HepG2 (cell line): ENCODE results near the gene ZIC2. TPM values are rescaled to one million over a fixed set of nuclear protein-coding genes. Genes with fewer than 3 reads are reported as not detected.

Source experiments
- ATAC-seq: fragments of 200-7000 bp; cut with Tn5 transposase; 3 replicates; pipeline ENCODE4 v1.9.1; 2020; ENCODE audit warnings: mild to moderate bottlenecking, moderate library complexity
- BruUV-seq: library from RNA; stranded (reverse); fragments of 400-500 nt; replicated peaks from 2 replicates; lab custom pipeline; 2021; lab: Mats Ljungman, UMichigan
- CTCF ChIA-PET: fragments of 300-600 bp; formaldehyde crosslinking; extraction: SDS; loops from one replicate; lab custom pipeline; 2021; ENCODE audit warnings: low total read pairs, inconsistent platforms, low intra/inter-chr PET ratio; lab: Yijun Ruan, JAX
- POLR2A ChIA-PET: fragments of 350-600 bp; sonication (Branson Sonifier 250); formaldehyde crosslinking; loops from one replicate; lab custom pipeline; 2020; ENCODE audit warnings: antibody characterized with exemption, inconsistent platforms; lab: Yijun Ruan, JAX
- DNase-seq: peaks from one replicate; pipeline ENCODE4 v3.0.0-alpha.2; 2015; ENCODE audit warnings: low spot score
- FAIRE-seq: peaks from 3 replicates; lab custom pipeline; 2011; peaks lifted over from hg19 to GRCh38; lab: Jason Lieb, UNC
- H2AFZ ChIP-seq: one replicate; pipeline ENCODE4 v1.6.1; 2011; ENCODE audit warnings: low read length, inconsistent platforms
- H3K27ac ChIP-seq: fragments of 300-600 bp; 3 replicates; pipeline ENCODE4 v1.8.0; 2011; ENCODE audit warnings: mixed run types, mild to moderate bottlenecking, mixed read lengths, low read length, inconsistent platforms; ENCODE audit not compliant: insufficient read depth; ENCODE audit errors: extremely low read length
- H3K27me3 ChIP-seq, 2 experiments: fragments of 200-600 bp in 1 of 2; 2 replicates in 1 of 2; 3 replicates in 1 of 2; pipeline versions ENCODE4 v1.6.0 to v1.8.0; 2011; ENCODE audit warnings: low read length in 2 of 2, mild to moderate bottlenecking in 2 of 2, moderate library complexity in 2 of 2, inconsistent platforms in 1 of 2; ENCODE audit not compliant: insufficient read depth in 2 of 2, control insufficient read depth in 1 of 2
- H3K36me3 ChIP-seq, 2 experiments: fragments of 200-600 bp in 1 of 2; replicated peaks in 1 of 2; 2 replicates in 1 of 2; 3 replicates in 1 of 2; pipeline versions ENCODE4 v1.5.1 to v1.8.0; 2011; ENCODE audit warnings: low read length in 2 of 2, inconsistent platforms in 1 of 2; ENCODE audit not compliant: insufficient read depth in 2 of 2, control insufficient read depth in 1 of 2
- H3K4me1 ChIP-seq: 2 replicates; pipeline ENCODE4 v1.5.1; 2012; ENCODE audit warnings: low read length, inconsistent platforms; ENCODE audit not compliant: insufficient read depth
- H3K4me2 ChIP-seq: 2 replicates; pipeline ENCODE4 v1.6.0; 2011; ENCODE audit warnings: low read depth, low read length, inconsistent platforms
- H3K4me3 ChIP-seq, 3 experiments: fragments of 200-600 bp in 1 of 3; sonication (generic), shearing (Covaris generic) in 1 of 3; replicated peaks in 1 of 3; 2 replicates each; pipeline ENCODE4 v1.5.1; 2011 to 2016; ENCODE audit warnings: low read length in 3 of 3, inconsistent platforms in 2 of 3, low read depth in 2 of 3, mild to moderate bottlenecking in 2 of 3, control low read depth in 1 of 3, mixed read lengths in 1 of 3; ENCODE audit not compliant: insufficient read depth in 1 of 3
- H3K79me2 ChIP-seq: one replicate; pipeline ENCODE4 v1.6.1; 2011; ENCODE audit warnings: low read length, inconsistent platforms; ENCODE audit not compliant: insufficient read depth
- H3K9ac ChIP-seq: 2 replicates; pipeline ENCODE4 v1.6.0; 2011; ENCODE audit warnings: mild to moderate bottlenecking, low read depth, low read length, inconsistent platforms; ENCODE audit not compliant: insufficient read depth
- H3K9me3 ChIP-seq: 2 replicates; pipeline ENCODE4 v1.5.1; 2012; ENCODE audit warnings: mild to moderate bottlenecking, low read length
- H4K20me1 ChIP-seq: 2 replicates; pipeline ENCODE4 v1.6.0; 2011; ENCODE audit warnings: inconsistent platforms, mild to moderate bottlenecking, low read length, moderate library complexity; ENCODE audit not compliant: insufficient read depth
- ARHGAP35 ChIP-seq: sonication (generic); formaldehyde crosslinking; IDR thresholded peaks from 2 replicates; pipeline ENCODE4 v1.9.0; 2022; ENCODE audit warnings: mild to moderate bottlenecking, inconsistent platforms, moderate library complexity, missing genetic modification reagents, borderline replicate concordance
- FOSL2 ChIP-seq: sonication (generic); formaldehyde crosslinking; IDR thresholded peaks from 2 replicates; pipeline ENCODE4 v1.4.0; 2020; ENCODE audit warnings: missing genetic modification reagents
- HNF4G ChIP-seq, 2 experiments: sonication (generic) in 1 of 2; formaldehyde crosslinking in 1 of 2; IDR thresholded peaks; 2 replicates each; pipeline versions ENCODE4 v1.4.0 to v1.6.1; 2011 to 2020; ENCODE audit warnings: borderline replicate concordance in 2 of 2, low read depth in 2 of 2, mild to moderate bottlenecking in 2 of 2, low read length in 1 of 2, missing genetic modification reagents in 1 of 2, moderate library complexity in 1 of 2
- KDM6A ChIP-seq: IDR thresholded peaks from 2 replicates; pipeline ENCODE4 v1.6.1; 2016; ENCODE audit warnings: low read depth
- KLF15 ChIP-seq: sonication (generic); formaldehyde crosslinking; IDR thresholded peaks from 2 replicates; pipeline ENCODE4 v1.8.1; 2023; ENCODE audit warnings: borderline replicate concordance, mild to moderate bottlenecking, inconsistent platforms, missing genetic modification reagents, mixed read lengths
- SP5 ChIP-seq: IDR thresholded peaks from 2 replicates; pipeline ENCODE4 v1.6.1; 2016; ENCODE audit warnings: low read depth, borderline replicate concordance
- TCF7L2 ChIP-seq: IDR thresholded peaks from 2 replicates; pipeline ENCODE4 v1.6.1; 2011; ENCODE audit warnings: mild to moderate bottlenecking, low read depth, low read length, moderate library complexity
- TGIF2 ChIP-seq: IDR thresholded peaks from 2 replicates; pipeline ENCODE4 v1.6.1; 2016; ENCODE audit warnings: control low read depth, missing compliant biosample characterization
- THAP11 ChIP-seq: IDR thresholded peaks from 2 replicates; pipeline ENCODE4 v1.6.1; 2016; ENCODE audit warnings: missing biosample characterization, missing genetic modification reagents
- UBTF ChIP-seq: sonication (generic); formaldehyde crosslinking; IDR thresholded peaks from 2 replicates; pipeline ENCODE4 v1.4.0; 2020; ENCODE audit warnings: mild to moderate bottlenecking, missing genetic modification reagents
- ZNF18 ChIP-seq: sonication (generic); formaldehyde crosslinking; IDR thresholded peaks from 2 replicates; pipeline ENCODE4 v1.8.0; 2022; ENCODE audit warnings: mild to moderate bottlenecking, missing genetic modification reagents; ENCODE audit not compliant: insufficient replicate concordance
- ZNF205 ChIP-seq: IDR thresholded peaks from 2 replicates; pipeline ENCODE4 v1.6.1; 2018; ENCODE audit warnings: missing biosample characterization, missing genetic modification reagents
- ZNF367 ChIP-seq: sonication (generic); formaldehyde crosslinking; IDR thresholded peaks from 2 replicates; pipeline ENCODE4 v1.4.0; 2020; ENCODE audit warnings: missing genetic modification reagents, borderline replicate concordance
- ZNF460 ChIP-seq: sonication (generic); formaldehyde crosslinking; IDR thresholded peaks from 2 replicates; pipeline ENCODE4 v1.5.1; 2020; ENCODE audit warnings: missing genetic modification reagents, mild to moderate bottlenecking, borderline replicate concordance
- ZNF547 ChIP-seq: sonication (generic); formaldehyde crosslinking; IDR thresholded peaks from 2 replicates; pipeline ENCODE4 v1.5.1; 2020; ENCODE audit warnings: mild to moderate bottlenecking, missing genetic modification reagents
- ZNF619 ChIP-seq: sonication (generic); formaldehyde crosslinking; IDR thresholded peaks from 2 replicates; pipeline ENCODE4 v1.4.0; 2020; ENCODE audit warnings: mild to moderate bottlenecking, missing genetic modification reagents
- WGBS: methylation state at CpG from one replicate; pipeline ENCODE4 v1.1.6; 2017; ENCODE audit warnings: low lambda C conversion rate; 5-methylcytosine and 5-hydroxymethylcytosine counted together
- in situ Hi-C: cut with HindIII; loops from 2 replicates; pipeline ENCODE4 v1.10.0; 2017; ENCODE audit warnings: low pct_unique_long_range_greater_than_20kb; ENCODE audit not compliant: extremely low pct_ligation_motif_present
- intact Hi-C: fragments of 100-400 bp; cut with micrococcal nuclease; formaldehyde crosslinking; loops from one replicate; pipeline ENCODE4 v1.10.0; 2022; ENCODE audit not compliant: unreplicated experiment
- polyA plus RNA-seq, 8 experiments: library from polyadenylated mRNA; depleted of rRNA in 3 of 8; stranded (reverse) in 7 of 8; unstranded in 1 of 8; fragments of >200 nt; fragmentation: Illumina TruSeq in 4 of 8; extraction: Trizol in 4 of 8; gene quantifications; 2 replicates each; pipeline versions ENCODE4 v1.2.1 to v1.2.3, GENCODE V29; 2011 to 2016; ENCODE audit warnings: low read depth in 4 of 8, missing spikeins in 1 of 8, mixed read lengths in 1 of 8; ENCODE audit not compliant: insufficient read depth in 1 of 8
- total RNA-seq, 5 experiments: library from RNA; depleted of rRNA; stranded (reverse); fragments of >200 nt; fragmentation: Illumina TruSeq; extraction: Trizol; gene quantifications; 2 replicates each; pipeline ENCODE4 v1.2.3, GENCODE V29; 2016; ENCODE audit warnings: low read depth in 1 of 5
- TF ChIP-seq, protein P1 (sequence below): sonication (generic); formaldehyde crosslinking; IDR thresholded peaks from 2 replicates; pipeline ENCODE4 v1.5.0; 2020; ENCODE audit warnings: mild to moderate bottlenecking, missing genetic modification reagents, borderline replicate concordance

Gene ZIC2
- total and polyA plus RNA-seq, 2 of the 13 experiments (the other 11 are each of a cell fraction or from before 2014, with no cell fraction given): 0.13 TPM; not detected in 1

- H4K20me1 ChIP-seq: no peaks in the 10 kb centered on the region
- FAIRE-seq (peak; percentile 93), ATAC-seq (peak; percentile 74), DNase-seq (peak; percentile 86)
- no peaks in the 10 kb centered on the region for H3K36me3 ChIP-seq
- BruUV-seq: no TSS peak
- no peak overlapping the region for H3K9ac ChIP-seq
- ChIA-PET POLR2A (no interaction called here), CTCF (no interaction called here)
- H3K79me2 ChIP-seq: no peaks in the 10 kb centered on the region
- 2% methylated on average over 7 of the region's 7 CpGs for WGBS
- H3K9me3 ChIP-seq: no peaks in the 10 kb centered on the region
- H3K4me2 ChIP-seq: peak overlapping the region; percentile 82
- peaks cover 32% of the 10 kb centered on the region for H3K4me1 ChIP-seq
- H3K27ac ChIP-seq: no peak overlapping the region
- intact Hi-C loops: no loop called here
- H2AFZ ChIP-seq: no peak overlapping the region
- peaks cover 2 to 11% of the 10 kb centered on the region in 2 experiments; a peak in 3 of 5 replicates for H3K27me3 ChIP-seq
- in situ Hi-C loops: no loop called here
- H3K4me3 ChIP-seq: peak overlapping the region in 2 of 3 experiments; percentile 17 to 59; a peak in 3 of 6 replicates
- TF ChIP-seq UBTF (CRISPR knock-in tag) (no peak), ZNF619 (CRISPR knock-in tag) (no peak), ZNF367 (no peak), ZNF18 (CRISPR knock-in tag) (peak; percentile 97), ZNF547 (no peak), TGIF2 (CRISPR knock-in tag) (peak; percentile 23; the same call in 1 of the 2 replicates), THAP11 (CRISPR knock-in tag) (peak; percentile 61), TCF7L2 (no peak), ZNF205 (no peak), ZNF460 (CRISPR knock-in tag) (no peak), KLF15 (no peak), ARHGAP35 (no peak), SP5 (CRISPR knock-in tag) (peak; percentile 73), KDM6A (peak; percentile 25; the same call in 1 of the 2 replicates), FOSL2 (CRISPR knock-in tag) (peak; percentile 29; the same call in 1 of the 2 replicates), HNF4G (IDR thresholded peaks at IDR 0.05; ENCODE audit: borderline replicate concordance, low read depth, low read length) (peak; percentile 75; the same call in 1 of the 2 replicates), HNF4G (CRISPR knock-in tag; IDR thresholded peaks at IDR 0.05; ENCODE audit: borderline replicate concordance, low read depth) (peak; percentile 87; the same call in 1 of the 2 replicates)
- TF ChIP-seq, protein P1, sequence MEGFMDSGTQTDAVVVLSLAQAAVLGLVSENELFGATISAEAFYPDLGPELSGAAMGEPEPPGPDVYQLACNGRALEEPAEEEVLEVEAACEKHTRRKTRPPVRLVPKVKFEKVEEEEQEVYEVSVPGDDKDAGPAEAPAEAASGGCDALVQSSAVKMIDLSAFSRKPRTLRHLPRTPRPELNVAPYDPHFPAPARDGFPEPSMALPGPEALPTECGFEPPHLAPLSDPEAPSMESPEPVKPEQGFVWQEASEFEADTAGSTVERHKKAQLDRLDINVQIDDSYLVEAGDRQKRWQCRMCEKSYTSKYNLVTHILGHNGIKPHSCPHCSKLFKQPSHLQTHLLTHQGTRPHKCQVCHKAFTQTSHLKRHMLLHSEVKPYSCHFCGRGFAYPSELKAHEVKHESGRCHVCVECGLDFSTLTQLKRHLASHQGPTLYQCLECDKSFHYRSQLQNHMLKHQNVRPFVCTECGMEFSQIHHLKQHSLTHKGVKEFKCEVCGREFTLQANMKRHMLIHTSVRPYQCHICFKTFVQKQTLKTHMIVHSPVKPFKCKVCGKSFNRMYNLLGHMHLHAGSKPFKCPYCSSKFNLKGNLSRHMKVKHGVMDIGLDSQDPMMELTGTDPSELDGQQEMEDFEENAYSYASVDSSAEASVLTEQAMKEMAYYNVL: peak; percentile 97
Measured at GRCh38 chr13:99941086-99941485, 40.5 kb upstream of the ZIC2 start.
